Measurements from ENCODE around the gene USP32.

The USP32 gene

DNA sequence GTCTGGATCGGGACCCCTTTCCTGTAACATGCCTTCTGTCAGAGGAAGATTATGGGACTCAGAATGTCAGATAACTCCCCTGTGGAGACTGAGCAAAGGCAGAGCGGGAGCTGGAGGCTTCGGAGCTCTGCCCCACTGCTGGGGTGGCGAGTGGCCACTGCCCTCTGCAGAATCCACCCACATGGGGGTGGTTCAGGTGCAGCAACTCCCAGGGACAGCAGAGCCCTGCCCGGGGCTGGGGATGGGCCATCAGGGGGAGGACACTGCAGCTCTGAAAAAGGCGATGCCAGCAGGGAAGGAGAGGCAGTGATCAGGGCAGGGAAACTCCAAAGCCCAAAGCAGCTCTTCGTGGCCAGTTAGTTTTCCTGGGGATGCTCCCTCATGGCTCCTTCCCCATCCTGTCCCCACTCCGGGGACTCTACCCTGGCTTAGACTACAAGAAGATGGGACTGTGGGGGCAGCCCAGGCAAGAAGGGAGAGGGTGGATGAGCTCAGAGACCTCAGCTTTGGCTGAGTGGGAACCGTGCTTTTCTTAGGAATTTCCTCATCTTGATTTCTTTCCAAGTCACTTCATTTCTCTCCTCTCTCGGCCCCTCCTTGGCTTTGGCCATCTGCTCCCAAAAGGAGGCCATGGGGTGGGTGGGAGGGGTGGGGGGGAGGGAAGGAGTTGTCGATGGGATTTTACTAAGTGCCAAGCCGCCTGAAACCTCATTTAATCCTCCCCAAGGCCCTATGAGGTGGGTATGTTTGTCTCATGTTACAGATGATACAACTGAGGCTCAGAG, 238.1 kb downstream of the USP32 start:
- no peak for DNase-seq (ENCODE audit: low read depth)

DNA sequence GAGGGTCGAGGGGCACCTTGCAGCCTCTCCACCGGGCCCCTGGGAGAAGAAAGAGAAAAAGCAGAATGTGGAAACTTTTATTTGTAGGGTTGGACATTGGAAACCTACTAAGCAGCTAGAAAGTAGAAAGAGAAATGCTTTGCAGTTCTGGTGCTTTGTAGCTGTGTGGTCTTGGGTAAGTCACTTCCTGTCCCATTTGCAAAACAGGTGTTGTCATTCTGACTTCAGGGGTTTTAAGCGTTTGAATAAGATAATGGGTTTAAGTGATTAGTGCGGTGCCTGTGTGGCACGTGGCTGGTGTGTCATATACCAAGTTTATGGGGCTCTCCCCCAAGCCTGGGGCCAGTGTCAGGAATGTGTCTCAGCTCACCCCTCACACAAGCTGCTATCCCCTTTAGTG, 240.6 kb downstream of the USP32 start:
- DNase-seq (ENCODE audit: low read depth) = no peak

GRCh38 chr17:60149691-60150582, 242.0 kb downstream of the USP32 start, which contains the start of gene CA4:
Gene CA4, plus strand, starts transcription at chr17:60149973. Its CDS starts 62 bp downstream, at chr17:60150035.
- DNase-seq (ENCODE audit: low read depth) = no peak

DNA sequence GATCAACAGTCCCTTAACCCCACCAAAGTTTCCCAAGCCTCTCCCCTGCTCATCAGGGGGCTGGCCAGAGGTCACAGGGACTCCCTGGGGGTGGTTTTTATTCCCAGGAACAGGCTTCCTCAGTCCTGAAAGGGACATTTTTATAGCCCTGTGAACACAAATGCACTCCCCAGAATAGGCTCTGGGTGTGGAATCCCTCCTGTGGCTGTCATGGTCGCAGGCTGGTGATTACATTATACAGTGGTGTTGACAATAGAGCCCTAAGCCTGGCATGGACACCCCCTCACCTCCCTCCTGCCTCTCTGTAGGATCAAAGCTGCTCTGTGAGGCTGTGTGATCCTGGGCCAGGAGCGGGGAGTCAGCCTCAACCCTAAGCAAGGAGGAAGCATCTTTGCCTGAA, 243.6 kb downstream of the USP32 start:
- DNase-seq (ENCODE audit: low read depth) = no peak

DNA sequence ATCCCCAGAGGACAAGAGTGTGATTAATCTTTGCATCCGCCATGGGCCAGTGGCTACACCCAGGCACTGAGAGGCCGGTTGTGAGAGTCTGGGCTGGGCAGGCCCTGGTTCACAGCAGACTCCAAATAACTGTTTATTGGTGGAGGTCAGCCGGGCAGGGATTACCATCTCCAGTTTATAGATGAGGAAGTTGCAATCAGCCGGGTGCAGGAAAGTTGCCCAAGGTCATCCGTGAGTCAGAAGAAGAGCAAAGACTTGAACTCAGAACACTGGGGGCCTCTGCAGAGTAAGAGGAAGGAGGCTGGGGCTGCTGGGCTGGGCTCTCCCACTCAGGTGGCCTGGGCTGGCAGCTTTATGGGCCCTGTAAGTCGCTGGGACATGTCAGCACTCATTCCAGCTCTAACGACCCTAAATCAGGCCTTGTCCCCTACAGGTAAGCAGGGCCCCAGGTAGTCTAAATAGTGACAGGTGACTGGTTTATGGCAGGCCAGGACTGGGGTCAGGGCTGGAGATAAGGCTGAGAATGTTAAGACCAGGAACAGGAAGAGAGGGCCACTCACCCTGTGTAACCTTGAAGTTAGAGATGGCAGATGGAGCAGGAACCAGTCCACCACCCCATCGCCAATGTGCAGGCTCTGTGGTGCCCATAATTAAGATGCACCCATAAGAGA, 244.2 kb downstream of the USP32 start:
- no peak for DNase-seq (ENCODE audit: low read depth)

DNA sequence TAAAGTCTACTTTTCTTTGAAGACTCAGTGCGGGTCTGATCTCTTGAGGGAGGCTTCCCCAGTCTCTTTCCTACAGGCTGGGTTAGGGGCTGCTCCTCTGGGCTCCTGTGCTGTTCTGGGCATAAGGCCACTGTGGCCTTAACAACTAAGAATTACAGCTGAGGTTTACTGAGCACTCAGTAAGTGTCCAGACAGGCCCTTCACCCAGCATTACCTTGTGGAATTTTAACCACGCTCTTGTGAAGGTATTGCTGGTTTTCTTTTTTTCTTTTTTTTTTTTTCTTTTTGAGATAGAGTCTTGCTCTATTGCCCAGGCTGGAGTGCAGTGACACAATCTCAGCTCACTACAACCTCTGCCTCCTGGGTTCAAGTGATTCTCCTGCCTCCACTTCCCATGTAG, 245.7 kb downstream of the USP32 start:
- DNase-seq (ENCODE audit: low read depth) = no peak

DNA sequence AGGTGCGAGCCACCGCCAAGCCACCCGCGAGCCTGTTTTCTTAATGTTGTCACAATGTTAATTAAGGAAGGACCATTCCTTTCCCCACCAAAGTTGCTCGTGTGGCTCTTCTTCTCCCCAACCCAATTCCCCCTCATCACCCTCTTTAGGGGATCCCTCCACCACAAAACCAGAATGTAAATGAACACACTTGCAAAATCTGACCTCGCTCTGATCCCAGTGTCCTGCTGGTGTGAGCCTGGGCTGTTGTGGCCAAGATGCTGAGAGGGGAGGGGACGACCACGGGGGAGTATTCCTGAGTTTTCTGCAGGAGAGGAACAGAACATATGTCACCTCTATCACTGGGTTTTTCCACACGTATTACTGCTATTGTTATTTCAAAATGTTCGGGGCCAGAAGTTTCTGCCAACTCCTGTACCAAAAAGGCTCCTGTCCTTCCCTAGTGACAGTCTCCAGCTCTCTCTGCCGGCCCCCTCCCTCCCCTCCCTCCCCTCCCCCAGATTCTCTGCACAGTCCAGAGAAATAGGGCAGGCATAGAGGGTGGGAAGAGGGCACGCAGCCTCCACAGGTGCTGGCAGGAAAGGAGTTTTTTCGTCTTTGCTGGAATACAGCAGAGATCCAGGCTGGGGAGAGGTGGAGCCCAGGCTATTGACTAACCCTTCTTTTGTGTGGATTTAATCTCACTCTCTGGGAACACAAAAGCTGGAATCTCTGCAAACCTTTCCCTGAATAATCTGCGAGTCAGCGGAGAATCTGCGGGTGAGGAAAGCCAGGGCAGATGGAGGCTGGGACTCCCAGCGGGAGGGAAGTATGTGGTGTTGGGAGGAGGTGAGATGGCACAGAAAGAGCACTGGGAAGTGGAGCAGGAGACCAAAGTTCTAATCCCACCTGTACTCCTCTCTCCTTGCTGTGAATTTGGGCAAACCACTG, 246.7 kb downstream of the USP32 start:
- DNase-seq (ENCODE audit: low read depth) = no peak

- DNase-seq (ENCODE audit: low read depth) = peak; percentile 63
Observed at GRCh38 chr17:60142872-60143499, 248.9 kb downstream of the USP32 start.

- no peak for DNase-seq (ENCODE audit: low read depth)
Observed at GRCh38 chr17:60141111-60142018, 250.6 kb downstream of the USP32 start.

- DNase-seq (ENCODE audit: low read depth) = peak; percentile 32
Observed at GRCh38 chr17:60139438-60140285, 252.3 kb downstream of the USP32 start.

DNA sequence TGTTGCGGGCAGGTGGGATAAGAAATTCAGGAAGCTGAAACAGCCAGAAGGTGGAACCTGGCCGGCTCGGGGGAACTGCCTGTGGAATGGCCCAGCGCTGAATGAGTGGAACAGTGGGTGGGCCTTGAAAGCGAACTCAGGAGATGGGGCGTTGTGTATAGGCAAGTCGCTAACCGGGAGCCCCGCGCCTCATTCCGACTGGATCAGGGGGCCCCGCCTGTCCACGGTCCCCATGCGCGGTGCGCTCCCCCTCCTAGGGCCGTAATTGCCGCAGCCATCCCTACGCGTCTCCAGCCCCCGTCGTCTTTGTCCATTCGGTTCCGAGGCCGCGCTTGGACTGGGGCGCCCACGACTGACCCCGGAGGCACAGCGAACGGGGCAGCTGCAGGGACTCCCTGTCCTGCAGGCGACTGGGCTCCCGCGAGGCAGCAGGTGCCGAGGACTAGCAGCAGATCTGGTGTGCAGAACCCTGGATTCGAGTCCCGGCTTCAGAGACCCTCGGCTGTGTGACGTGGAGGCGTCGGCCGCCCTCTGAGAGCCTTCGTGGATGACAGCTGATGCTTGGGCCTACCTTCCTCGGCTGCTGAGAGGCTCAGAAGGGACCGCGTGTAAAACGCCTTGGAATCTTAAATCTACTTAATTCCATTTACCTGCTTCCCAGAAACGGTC, 253.0 kb downstream of the USP32 start:
- no peak for DNase-seq (ENCODE audit: low read depth)

- no peak for DNase-seq (ENCODE audit: low read depth)
Observed at GRCh38 chr17:60137731-60138130, 254.2 kb downstream of the USP32 start.

- DNase-seq (ENCODE audit: low read depth) = no peak
Observed at GRCh38 chr17:60135951-60136666, 255.8 kb downstream of the USP32 start.

DNA sequence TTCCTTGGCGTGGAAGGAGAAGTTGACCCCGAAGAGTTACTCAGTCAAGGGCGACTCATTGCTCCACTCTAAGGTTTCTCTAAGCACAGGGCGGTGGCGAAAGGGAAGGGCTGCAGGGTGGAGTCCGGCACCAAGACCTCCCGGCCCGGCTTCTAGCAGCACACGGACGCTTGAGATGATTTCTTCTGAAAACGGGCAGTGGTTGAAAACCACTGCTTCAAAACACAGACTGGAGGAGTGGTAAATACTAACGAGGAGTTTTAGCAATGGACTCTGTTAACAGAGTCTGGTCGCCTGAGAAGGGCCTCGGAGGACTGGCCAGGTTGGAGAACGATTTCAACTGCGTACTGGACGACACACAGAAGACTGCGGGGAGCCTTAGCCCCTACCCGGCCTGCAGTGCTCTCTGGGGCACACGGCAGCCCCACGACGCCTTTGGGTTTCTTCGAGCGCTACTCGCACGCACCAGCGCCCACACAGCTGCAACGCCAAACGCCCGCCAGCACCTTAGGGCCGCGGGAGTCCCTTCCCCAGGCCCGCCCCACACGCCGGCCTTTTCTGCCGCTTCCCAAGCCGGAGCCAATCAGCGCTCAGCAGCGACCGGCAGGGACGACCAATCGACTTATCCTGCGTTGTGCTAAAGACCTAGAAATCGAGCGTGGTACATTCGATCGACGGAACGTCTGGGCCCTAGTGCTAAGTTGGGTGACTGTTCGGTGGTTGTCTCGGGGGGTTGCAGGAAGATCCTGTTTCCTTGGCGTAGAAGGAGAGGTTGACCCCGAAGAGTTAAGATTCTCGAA, 256.6 kb downstream of the USP32 start:
- DNase-seq (ENCODE audit: low read depth) = peak; percentile 68

DNA sequence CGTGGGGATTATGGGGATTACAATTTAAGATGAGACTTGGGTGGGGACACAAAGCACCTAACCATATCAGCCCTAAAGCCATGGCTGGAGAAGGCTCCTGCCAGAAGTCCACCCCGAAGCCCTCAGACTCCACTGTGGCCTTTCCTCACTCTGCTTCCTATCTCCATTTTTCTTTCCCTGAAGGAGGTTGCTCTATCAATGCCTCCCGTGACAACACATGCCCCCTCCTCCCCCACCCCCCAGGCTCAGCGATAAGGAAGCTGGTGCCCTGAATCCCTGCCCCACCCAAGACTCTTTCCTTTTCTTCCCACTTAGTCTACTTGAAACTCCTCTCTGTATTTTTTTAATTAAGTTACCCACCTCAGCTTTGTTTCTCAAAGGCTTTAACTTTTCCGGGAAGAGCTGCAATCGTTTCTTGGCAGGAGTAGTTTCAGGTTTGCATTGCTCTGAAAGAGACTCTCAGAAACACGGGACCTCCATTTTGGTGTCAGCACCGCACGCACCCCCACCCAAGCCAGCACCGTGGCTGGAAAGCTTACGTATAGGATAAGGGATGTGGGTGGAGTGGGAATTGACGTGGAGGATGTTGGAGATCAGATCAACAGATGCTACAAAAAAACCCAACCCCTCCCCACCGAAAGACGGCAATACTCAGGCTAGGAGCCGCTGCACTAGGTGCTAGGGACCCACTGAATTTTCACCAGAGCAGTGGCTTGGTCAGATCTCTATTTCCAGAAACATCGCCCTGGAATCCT, 257.4 kb downstream of the USP32 start:
- no peak for DNase-seq (ENCODE audit: low read depth)

- no peak for DNase-seq (ENCODE audit: low read depth)
Observed at GRCh38 chr17:60130466-60130865, 261.5 kb downstream of the USP32 start.

All from stimulated activated CD4-positive, alpha-beta T cell treated with anti-CD3 and anti-CD28 coated beads, Interleukin-2, amount 100 ng/mL, for 4 hours (primary cell).